ENCODE data around the gene PRSS56. TPM values are rescaled to one million over a fixed set of nuclear protein-coding genes. Genes with fewer than 3 reads are reported as not detected.
A peak's percentile ranks its signal among the peaks of the same experiment; 100 is the strongest.

The PRSS56 gene
- polyA plus RNA-seq, 1 donor (not counting 4 experiments of a cell fraction or from before 2014, with no cell fraction given): not detected

GRCh38 chr2:232502511-232502910, 17.7 kb upstream of the PRSS56 start:
- Histone ChIP-seq H3K9me1 (ENCODE audit: control insufficient read depth, extremely low read depth, insufficient read depth, low read length) (no peaks in the 10 kb centered on the region), H3K27ac (ENCODE audit: control insufficient read depth, insufficient read depth, low read length) (no peak overlapping the region), H3K4me1 (ENCODE audit: control insufficient read depth, extremely low read depth, insufficient read depth, low read length) (no peaks in the 10 kb centered on the region), H3K9ac (ENCODE audit: control insufficient read depth, extremely low read depth, insufficient read depth, low read length) (no peak overlapping the region), H4K20me1 (ENCODE audit: control insufficient read depth, extremely low read depth, insufficient read depth, low read length) (no peaks in the 10 kb centered on the region), H3K9me3 (ENCODE audit: control insufficient read depth, low read depth, low read length) (no peaks in the 10 kb centered on the region), H2AFZ (ENCODE audit: control insufficient read depth, low read length) (no peak overlapping the region), H3K36me3 (ENCODE audit: control insufficient read depth in 2 of 2, extremely low read depth in 1 of 2, insufficient read depth in 2 of 2, low read length in 2 of 2) (no peaks in the 10 kb centered on the region), H3K4me3 (ENCODE audit: control insufficient read depth in 2 of 3, extremely low read depth in 1 of 3, insufficient read depth in 2 of 3, low read depth in 1 of 3, low read length in 3 of 3) (no peak overlapping the region), H3K79me2 (ENCODE audit: control insufficient read depth, insufficient read depth, low read length) (no peaks in the 10 kb centered on the region), H3K27me3 (ENCODE audit: control insufficient read depth, extremely low read depth, insufficient read depth, low read length) (peaks cover 41% of the 10 kb centered on the region), H3K4me2 (ENCODE audit: control insufficient read depth, extremely low read depth, insufficient read depth, low read depth, low read length) (no peak overlapping the region)
- DNase-seq (ENCODE audit: low read depth, low spot score): no peak
- TF ChIP-seq, protein P1, sequence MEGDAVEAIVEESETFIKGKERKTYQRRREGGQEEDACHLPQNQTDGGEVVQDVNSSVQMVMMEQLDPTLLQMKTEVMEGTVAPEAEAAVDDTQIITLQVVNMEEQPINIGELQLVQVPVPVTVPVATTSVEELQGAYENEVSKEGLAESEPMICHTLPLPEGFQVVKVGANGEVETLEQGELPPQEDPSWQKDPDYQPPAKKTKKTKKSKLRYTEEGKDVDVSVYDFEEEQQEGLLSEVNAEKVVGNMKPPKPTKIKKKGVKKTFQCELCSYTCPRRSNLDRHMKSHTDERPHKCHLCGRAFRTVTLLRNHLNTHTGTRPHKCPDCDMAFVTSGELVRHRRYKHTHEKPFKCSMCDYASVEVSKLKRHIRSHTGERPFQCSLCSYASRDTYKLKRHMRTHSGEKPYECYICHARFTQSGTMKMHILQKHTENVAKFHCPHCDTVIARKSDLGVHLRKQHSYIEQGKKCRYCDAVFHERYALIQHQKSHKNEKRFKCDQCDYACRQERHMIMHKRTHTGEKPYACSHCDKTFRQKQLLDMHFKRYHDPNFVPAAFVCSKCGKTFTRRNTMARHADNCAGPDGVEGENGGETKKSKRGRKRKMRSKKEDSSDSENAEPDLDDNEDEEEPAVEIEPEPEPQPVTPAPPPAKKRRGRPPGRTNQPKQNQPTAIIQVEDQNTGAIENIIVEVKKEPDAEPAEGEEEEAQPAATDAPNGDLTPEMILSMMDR (optimal IDR thresholded peaks at IDR 0.05 in 1 of 3, IDR thresholded peaks at IDR 0.05 in 1 of 3, conservative IDR thresholded peaks at IDR 0.05 in 1 of 3; ENCODE audit: extremely low read depth in 1 of 3, insufficient read depth in 2 of 3, low read length in 3 of 3): no peak
- TF ChIP-seq EZH2 (IDR thresholded peaks at IDR 0.05; ENCODE audit: low read length): peak; percentile 59
- no peak for FAIRE-seq
- dilution Hi-C loops (cut with MboI; ENCODE audit: extremely low pct_ligation_motif_present, low sequenced_read_pairs): no loop called here

DNA sequence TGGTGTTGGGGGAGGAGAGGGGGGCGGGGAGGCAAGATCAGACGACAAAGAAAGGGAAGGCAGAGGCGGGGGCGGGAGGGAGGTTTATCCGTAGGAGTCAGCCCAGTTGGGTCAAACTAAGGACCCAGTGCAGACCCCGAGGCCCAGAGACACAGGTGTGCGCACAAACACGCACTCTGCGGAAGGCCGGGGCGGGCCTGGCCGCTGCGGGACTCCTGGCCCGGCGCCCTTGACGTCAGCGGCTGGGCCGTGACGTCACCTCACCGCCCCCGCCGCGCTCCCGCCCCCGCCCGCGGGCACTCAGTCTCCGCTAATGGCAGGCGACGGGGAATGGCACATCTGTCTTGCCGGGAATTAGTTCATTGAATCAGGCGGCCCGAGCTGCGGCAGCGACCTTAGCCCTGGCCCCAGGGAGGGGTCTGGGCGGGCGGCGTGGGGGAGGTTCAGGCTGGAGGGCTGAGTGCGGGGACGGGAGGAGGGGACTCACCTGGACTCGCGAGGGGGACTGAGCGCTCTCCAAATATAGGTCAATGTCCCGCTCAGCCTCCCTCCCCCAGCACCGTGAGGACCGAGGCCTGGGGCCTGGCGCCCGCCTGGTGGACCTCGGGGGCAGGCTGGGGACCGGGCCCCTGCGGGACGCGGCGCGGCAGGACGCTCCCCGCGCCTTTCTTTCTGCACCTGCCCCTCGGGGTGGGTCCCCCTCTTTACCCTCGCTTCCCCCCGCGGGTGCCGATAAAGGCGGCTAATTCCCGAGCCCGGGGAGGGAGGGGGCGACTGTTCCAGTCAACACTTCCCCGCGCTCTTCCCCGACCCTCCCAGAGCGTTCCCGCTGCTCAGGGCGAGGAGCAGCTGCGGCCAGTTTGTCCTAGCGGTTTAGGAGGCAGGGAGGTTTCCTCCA, 17.0 kb upstream of the PRSS56 start:
- Histone ChIP-seq H3K27ac (ENCODE audit: control insufficient read depth, insufficient read depth, low read length) (no peak overlapping the region), H3K9me1 (ENCODE audit: control insufficient read depth, extremely low read depth, insufficient read depth, low read length) (no peaks in the 10 kb centered on the region), H3K9me3 (ENCODE audit: control insufficient read depth, low read depth, low read length) (no peaks in the 10 kb centered on the region), H3K27me3 (ENCODE audit: control insufficient read depth, extremely low read depth, insufficient read depth, low read length) (peaks cover 46% of the 10 kb centered on the region), H2AFZ (ENCODE audit: control insufficient read depth, low read length) (no peak overlapping the region), H3K4me2 (ENCODE audit: control insufficient read depth, extremely low read depth, insufficient read depth, low read depth, low read length) (no peak overlapping the region), H3K79me2 (ENCODE audit: control insufficient read depth, insufficient read depth, low read length) (no peaks in the 10 kb centered on the region), H3K4me1 (ENCODE audit: control insufficient read depth, extremely low read depth, insufficient read depth, low read length) (no peaks in the 10 kb centered on the region), H4K20me1 (ENCODE audit: control insufficient read depth, extremely low read depth, insufficient read depth, low read length) (no peaks in the 10 kb centered on the region), H3K36me3 (ENCODE audit: control insufficient read depth in 2 of 2, extremely low read depth in 1 of 2, insufficient read depth in 2 of 2, low read length in 2 of 2) (no peaks in the 10 kb centered on the region), H3K4me3 (ENCODE audit: control insufficient read depth in 2 of 3, extremely low read depth in 1 of 3, insufficient read depth in 2 of 3, low read depth in 1 of 3, low read length in 3 of 3) (no peak overlapping the region), H3K9ac (ENCODE audit: control insufficient read depth, extremely low read depth, insufficient read depth, low read length) (no peak overlapping the region)
- no peak for DNase-seq (ENCODE audit: low read depth, low spot score)
- no peak for FAIRE-seq
- TF ChIP-seq EZH2 (IDR thresholded peaks at IDR 0.05; ENCODE audit: low read length): peak; percentile 98
- TF ChIP-seq, protein P1 (optimal IDR thresholded peaks at IDR 0.05 in 1 of 3, IDR thresholded peaks at IDR 0.05 in 1 of 3, conservative IDR thresholded peaks at IDR 0.05 in 1 of 3; ENCODE audit: extremely low read depth in 1 of 3, insufficient read depth in 2 of 3, low read length in 3 of 3): no peak
- dilution Hi-C loops (cut with MboI; ENCODE audit: extremely low pct_ligation_motif_present, low sequenced_read_pairs): no loop called here
